ENCODE results near the gene LRRC71.

GRCh38 chr1:156880473-156880872, 40.0 kb upstream of the LRRC71 start:
- TF ChIP-seq, protein P1, sequence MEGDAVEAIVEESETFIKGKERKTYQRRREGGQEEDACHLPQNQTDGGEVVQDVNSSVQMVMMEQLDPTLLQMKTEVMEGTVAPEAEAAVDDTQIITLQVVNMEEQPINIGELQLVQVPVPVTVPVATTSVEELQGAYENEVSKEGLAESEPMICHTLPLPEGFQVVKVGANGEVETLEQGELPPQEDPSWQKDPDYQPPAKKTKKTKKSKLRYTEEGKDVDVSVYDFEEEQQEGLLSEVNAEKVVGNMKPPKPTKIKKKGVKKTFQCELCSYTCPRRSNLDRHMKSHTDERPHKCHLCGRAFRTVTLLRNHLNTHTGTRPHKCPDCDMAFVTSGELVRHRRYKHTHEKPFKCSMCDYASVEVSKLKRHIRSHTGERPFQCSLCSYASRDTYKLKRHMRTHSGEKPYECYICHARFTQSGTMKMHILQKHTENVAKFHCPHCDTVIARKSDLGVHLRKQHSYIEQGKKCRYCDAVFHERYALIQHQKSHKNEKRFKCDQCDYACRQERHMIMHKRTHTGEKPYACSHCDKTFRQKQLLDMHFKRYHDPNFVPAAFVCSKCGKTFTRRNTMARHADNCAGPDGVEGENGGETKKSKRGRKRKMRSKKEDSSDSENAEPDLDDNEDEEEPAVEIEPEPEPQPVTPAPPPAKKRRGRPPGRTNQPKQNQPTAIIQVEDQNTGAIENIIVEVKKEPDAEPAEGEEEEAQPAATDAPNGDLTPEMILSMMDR (IDR thresholded peaks at IDR 0.05): no peak
- TF ChIP-seq POLR2A (IDR thresholded peaks at IDR 0.05): no peak

Data from body of pancreas (tissue), 4 donors.